Subcutaneous abdominal adipose tissue (tissue), 5 donors: Measurements from ENCODE around the gene SYNGR4.

Source experiments
- H3K27ac ChIP-seq: one replicate; pipeline ENCODE4 v1.7.0; 2013; ENCODE audit warnings: low read depth, mild to moderate bottlenecking, inconsistent platforms, low read length, moderate library complexity
- H3K27me3 ChIP-seq, 5 donors: one replicate each; pipeline ENCODE4 v1.7.0; 2013; ENCODE audit warnings: low read length in 5 of 5, inconsistent platforms in 1 of 5; ENCODE audit not compliant: control insufficient read depth in 5 of 5, insufficient read depth in 4 of 5
- H3K36me3 ChIP-seq, 5 donors: one replicate each; pipeline ENCODE4 v1.7.0; 2013; ENCODE audit warnings: low read length in 5 of 5; ENCODE audit not compliant: control insufficient read depth in 5 of 5, insufficient read depth in 5 of 5
- H3K4me1 ChIP-seq, 5 donors: one replicate each; pipeline ENCODE4 v1.7.0; 2013; ENCODE audit warnings: low read length in 5 of 5, mild to moderate bottlenecking in 3 of 5, moderate library complexity in 1 of 5; ENCODE audit not compliant: control insufficient read depth in 5 of 5, insufficient read depth in 5 of 5
- H3K4me3 ChIP-seq, 5 donors: one replicate each; pipeline ENCODE4 v1.7.0; 2013; ENCODE audit warnings: low read length in 5 of 5, low read depth in 1 of 5
- H3K9ac ChIP-seq, 5 donors: one replicate each; pipeline ENCODE4 v1.7.0; 2013; ENCODE audit warnings: low read length in 5 of 5, mild to moderate bottlenecking in 4 of 5, moderate library complexity in 3 of 5
- H3K9me3 ChIP-seq, 5 donors: one replicate each; pipeline ENCODE4 v1.7.0; 2013; ENCODE audit warnings: low read length in 5 of 5; ENCODE audit not compliant: control insufficient read depth in 5 of 5
- donor health status: healthy.
- donor health status: healthy.
- donor health status: healthy.
- donor health status: healthy.
- donor health status: healthy.

SYNGR4 gene

DNA sequence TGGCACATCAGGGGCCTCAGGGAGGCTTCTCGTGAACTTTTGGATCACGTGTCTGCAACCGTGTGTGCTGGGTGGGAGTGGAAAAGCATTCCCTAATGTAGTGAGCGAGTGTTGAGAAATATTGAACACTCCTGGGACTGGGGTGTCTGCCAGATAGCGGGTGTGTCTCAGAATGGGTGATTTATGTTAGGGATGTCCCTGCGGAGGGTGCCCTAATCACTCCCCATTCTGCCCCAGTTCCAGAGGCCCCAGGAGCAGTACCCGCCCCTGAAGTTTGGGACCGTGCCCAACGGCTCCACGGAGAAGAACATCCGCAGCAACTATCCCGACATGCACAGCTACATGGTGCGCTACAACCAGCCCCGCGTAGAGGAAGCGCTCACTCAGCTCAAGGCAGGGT, 57.4 kb downstream of the SYNGR4 start:
- Histone ChIP-seq H3K27ac (no peak overlapping the region), H3K27me3 (peaks cover 0 to 4% (median 3%) of the 10 kb centered on the region in 5 donors), H3K4me3 (peak overlapping the region in 2 of 5 donors; percentile 12 to 17), H3K4me1 (peaks cover 0 to 15% (median 2%) of the 10 kb centered on the region in 5 donors), H3K9me3 (no peaks in the 10 kb centered on the region), H3K9ac (no peak overlapping the region), H3K36me3 (no peaks in the 10 kb centered on the region)

DNA sequence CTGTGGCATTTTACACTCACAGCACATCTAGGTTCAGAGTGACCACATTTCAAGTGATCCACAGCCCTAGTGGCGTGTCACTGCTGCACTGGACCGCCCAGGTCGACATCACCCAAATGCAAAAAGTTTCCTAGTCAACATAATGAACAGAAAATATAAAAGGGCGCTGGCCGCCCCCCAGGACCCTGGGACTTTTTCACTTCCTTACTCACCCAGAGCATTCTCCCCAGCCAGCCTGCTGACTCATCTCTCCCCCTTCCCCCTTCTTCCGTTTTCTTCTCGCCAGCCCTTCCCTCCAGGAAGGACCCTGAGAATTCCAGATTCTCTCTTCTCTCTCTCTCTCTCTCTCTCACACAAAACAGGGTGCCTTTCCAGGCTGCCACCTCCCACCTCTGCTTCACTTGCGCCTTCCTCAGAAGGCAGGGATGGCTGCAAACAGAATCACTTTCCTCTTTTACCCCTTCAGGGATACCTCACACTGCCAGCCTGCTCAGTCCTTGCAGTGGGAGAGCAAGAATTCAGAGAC, 60.6 kb downstream of the SYNGR4 start:
- Histone ChIP-seq H3K9me3 (no peaks in the 10 kb centered on the region), H3K36me3 (no peaks in the 10 kb centered on the region), H3K4me1 (peaks cover 0 to 13% (median 2%) of the 10 kb centered on the region in 5 donors), H3K4me3 (peak overlapping the region in 1 of 5 donors; percentile 2), H3K9ac (peak overlapping the region in 1 of 5 donors; percentile 56), H3K27me3 (peaks cover 0 to 2% (median 0%) of the 10 kb centered on the region in 5 donors), H3K27ac (no peak overlapping the region)
